ENCODE measurements around the gene LAPTM5. TPM values are rescaled to one million over a fixed set of nuclear protein-coding genes. Genes with fewer than 3 reads are reported as not detected.

The LAPTM5 gene
- total and polyA plus RNA-seq, 2 of the 8 experiments (the other 6 are each of a cell fraction or from before 2014, with no cell fraction given): 0.37 to 1.4 TPM

DNA sequence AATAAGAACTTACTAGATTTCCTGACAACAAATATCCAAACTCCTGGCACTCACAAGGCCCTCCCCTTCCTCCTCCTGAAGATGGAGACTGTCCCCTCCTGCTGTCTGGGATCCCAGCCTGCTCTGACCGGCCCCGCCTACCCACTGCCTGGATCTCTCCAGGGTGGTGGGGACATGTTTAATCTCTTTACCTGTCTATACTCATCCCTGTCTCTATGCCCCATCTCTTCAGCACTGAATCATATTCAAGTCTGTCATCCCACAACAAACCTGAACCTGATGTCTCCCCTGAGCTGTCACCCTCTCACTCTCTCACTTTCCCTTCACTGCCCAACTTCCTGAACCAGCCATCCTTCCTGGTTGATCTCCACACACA is 56.3 kb downstream of the LAPTM5 start:
- DNase-seq (ENCODE audit: low read depth in 1 of 2, low spot score in 2 of 2) (no peak), FAIRE-seq (no peak)
- Histone ChIP-seq H3K9ac (replicated peaks in 1 of 4; ENCODE audit: extremely low read depth in 1 of 4, low read depth in 3 of 4, low read length in 3 of 4) (no peak overlapping the region), H3K4me1 (replicated peaks in 1 of 4; ENCODE audit: control insufficient read depth in 3 of 4, insufficient read depth in 4 of 4, low read length in 3 of 4) (peaks cover 0 to 3% (median 0%) of the 10 kb centered on the region in 4 experiments; a peak in 3 of 7 replicates), H4K8ac (ENCODE audit: extremely low read depth, insufficient read depth, low read length) (no peak overlapping the region), H3K79me2 (ENCODE audit: control insufficient read depth in 1 of 2, insufficient read depth in 2 of 2, low read length in 2 of 2) (no peaks in the 10 kb centered on the region), H2BK20ac (ENCODE audit: low read length) (no peak overlapping the region), H2BK5ac (ENCODE audit: low read depth, low read length) (no peak overlapping the region), H3K36me3 (ENCODE audit: control insufficient read depth in 2 of 4, insufficient read depth in 4 of 4, low read length in 3 of 4) (no peaks in the 10 kb centered on the region), H3K23ac (ENCODE audit: insufficient read length) (no peak overlapping the region), H3K18ac (ENCODE audit: extremely low read depth, low read length) (no peak overlapping the region), H3K4me3 (ENCODE audit: extremely low read depth in 1 of 4, insufficient read depth in 2 of 4, low read depth in 3 of 4, low read length in 4 of 4) (no peak overlapping the region), H2BK15ac (ENCODE audit: low read length) (no peak overlapping the region), H2BK12ac (ENCODE audit: low read depth, low read length) (no peak overlapping the region), H2AK5ac (ENCODE audit: low read depth, low read length) (no peak overlapping the region), H4K5ac (ENCODE audit: insufficient read length, low read depth, low read length) (no peak overlapping the region), H3K79me1 (ENCODE audit: low read depth, low read length) (no peaks in the 10 kb centered on the region), H3K4ac (replicated peaks; ENCODE audit: insufficient read length, low read depth, low read length) (no peak overlapping the region), H4K20me1 (replicated peaks in 1 of 2; ENCODE audit: control insufficient read depth in 1 of 2, insufficient read depth in 2 of 2, low read length in 2 of 2) (peaks cover 0 to 3% of the 10 kb centered on the region in 2 experiments), H3K4me2 (ENCODE audit: insufficient read depth in 1 of 2, low read depth in 2 of 2, low read length in 2 of 2) (no peak overlapping the region), H2AFZ (ENCODE audit: low read length) (no peak overlapping the region), H3K23me2 (ENCODE audit: low read depth, low read length) (peaks cover 11% of the 10 kb centered on the region; the same call in 1 of the 2 replicates), H3K9me3 (ENCODE audit: insufficient read depth in 2 of 2, low read depth in 1 of 2, low read length in 1 of 2) (no peaks in the 10 kb centered on the region), H4K91ac (replicated peaks; ENCODE audit: insufficient read length, low read length) (no peak overlapping the region), H3K27ac (ENCODE audit: low read depth, low read length) (no peak overlapping the region), H3K27me3 (replicated peaks in 1 of 4; ENCODE audit: control insufficient read depth in 3 of 4, extremely low read depth in 1 of 4, insufficient read depth in 3 of 4, low read length in 3 of 4) (no peaks in the 10 kb centered on the region), H3K14ac (ENCODE audit: insufficient read length) (no peak overlapping the region), H3K56ac (replicated peaks; ENCODE audit: insufficient read length, low read depth, low read length) (no peak overlapping the region), H2BK120ac (replicated peaks; ENCODE audit: low read depth, low read length) (no peak overlapping the region)
- CTCF ChIA-PET (ENCODE audit: partially characterized antibody): interaction anchor here (0.6 to 1.3 kb wide), 2 partner anchors 15 to 16 kb away, joined by 3 read pairs; no protein-coding TSS in a partner anchor
- WGBS, 2 experiments (ENCODE audit: extremely low coverage in 1 of 2, insufficient coverage in 1 of 2, insufficient read length in 1 of 2, insufficient replicate concordance in 2 of 2, low coverage in 1 of 2, low lambda C conversion rate in 2 of 2, missing lambda C conversion rate in 1 of 2): 100% methylated on average over 2 of the region's 2 CpGs; no CpG with 5 or more reads in 1 of the 2 experiments
- no peak for TF ChIP-seq FOSL1 (IDR thresholded peaks at IDR 0.05; ENCODE audit: insufficient read depth, low read depth, low read length)
- TF ChIP-seq CREB1 (IDR thresholded peaks at IDR 0.05): no peak
- TF ChIP-seq RXRA (IDR thresholded peaks at IDR 0.05; ENCODE audit: insufficient read depth, low read depth, low read length): no peak
- TF ChIP-seq RFX5 (IDR thresholded peaks at IDR 0.05; ENCODE audit: borderline replicate concordance, low read depth, low read length): no peak
- TF ChIP-seq HDAC2 (IDR thresholded peaks at IDR 0.05; ENCODE audit: borderline replicate concordance in 1 of 2, low read depth in 2 of 2, low read length in 2 of 2): no peak
- no peak for TF ChIP-seq BACH1 (IDR thresholded peaks at IDR 0.05; ENCODE audit: low read length)
- TF ChIP-seq POLR2A (IDR thresholded peaks at IDR 0.05; ENCODE audit: control extremely low read depth in 1 of 2, low read depth in 2 of 2, low read length in 2 of 2): no peak
- TF ChIP-seq SAP30 (IDR thresholded peaks at IDR 0.05; ENCODE audit: insufficient read depth, insufficient replicate concordance, low read length): no peak
- TF ChIP-seq KDM1A (IDR thresholded peaks at IDR 0.05; ENCODE audit: borderline replicate concordance, low read length): no peak
- POLR2A ChIA-PET (ENCODE audit: partially characterized antibody): no interaction called here
